CD1c-positive myeloid dendritic cell (primary cell): Measurements from ENCODE around the gene SUPT7L.
"Not testable (repeated sequence)": the region's sequence is repeated elsewhere in the genome, so short reads cannot be mapped to it uniquely, and the experiment has no call there.

Experiments
- DNase-seq: peaks from one replicate; pipeline ENCODE4 v3.0.0-alpha.2; 2016; ENCODE audit errors: extremely low spot score

SUPT7L gene

GRCh38 chr2:27638037-27638637, 25.3 kb downstream of the SUPT7L start:
- peak; percentile 23 for DNase-seq

- DNase-seq = no peak
These were observed 26.6 kb downstream of the SUPT7L start for GRCh38 chr2:27636766-27637165.

GRCh38 chr2:27634291-27634690, 29.1 kb downstream of the SUPT7L start:
- DNase-seq = no peak

- not testable (repeated sequence) for DNase-seq
These were observed 33.2 kb downstream of the SUPT7L start for GRCh38 chr2:27630257-27630656.

DNA sequence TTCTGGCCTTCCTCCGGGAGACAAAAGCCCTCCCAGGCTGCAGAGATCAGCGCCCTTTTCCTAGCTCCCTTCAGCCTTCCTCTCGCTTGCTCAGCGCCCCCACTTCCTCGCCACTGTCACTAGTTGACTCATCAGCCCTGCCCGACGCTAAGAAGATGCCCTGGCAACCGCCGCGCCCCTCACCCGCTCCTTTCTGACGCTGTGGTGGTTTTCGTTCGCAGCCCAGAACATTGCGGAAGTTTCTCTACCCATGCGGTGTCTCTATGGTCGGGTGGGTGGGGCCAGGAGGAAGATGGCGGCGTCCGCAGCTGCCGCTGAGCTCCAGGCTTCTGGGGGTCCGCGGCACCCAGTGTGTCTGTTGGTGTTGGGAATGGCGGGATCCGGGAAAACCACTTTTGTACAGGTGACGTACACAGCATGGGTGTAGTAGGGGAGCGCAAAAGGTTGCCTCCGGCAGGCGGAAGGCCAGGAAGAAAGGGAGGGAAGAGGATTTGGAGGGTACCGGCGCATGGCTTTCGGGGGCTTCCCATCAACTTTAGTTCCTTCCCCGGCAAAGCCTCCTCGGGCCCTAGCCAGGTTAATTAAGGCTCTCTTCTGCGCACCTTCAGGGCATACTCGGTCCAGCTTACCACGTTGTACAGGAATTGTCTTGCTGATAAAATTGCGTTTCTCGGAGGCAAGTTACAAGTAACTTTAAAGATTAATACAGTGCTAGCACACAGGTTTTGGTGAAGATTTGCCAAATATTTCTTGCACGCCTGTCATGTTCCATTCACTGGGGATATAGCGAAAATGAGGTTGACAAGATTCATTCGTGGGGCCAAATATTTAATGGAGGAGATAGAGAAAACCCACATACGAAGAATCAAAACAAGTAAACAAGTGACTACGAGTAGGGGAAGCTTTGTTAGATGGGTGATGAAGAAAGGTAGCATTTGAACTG, 34.4 kb downstream of the SUPT7L start, which contains the start of the genes CCDC121 and GPN1:
Gene CCDC121, minus strand, starts transcription at position 246 of the 943 bp plus-strand sequence. CDS start 1,213 bp downstream, outside the sequence.
Gene GPN1, plus strand, starts transcription at position 284 of the 943 bp plus-strand sequence. Its CDS starts 9 bp downstream, at position 293.
- DNase-seq = peak; percentile 97

DNA sequence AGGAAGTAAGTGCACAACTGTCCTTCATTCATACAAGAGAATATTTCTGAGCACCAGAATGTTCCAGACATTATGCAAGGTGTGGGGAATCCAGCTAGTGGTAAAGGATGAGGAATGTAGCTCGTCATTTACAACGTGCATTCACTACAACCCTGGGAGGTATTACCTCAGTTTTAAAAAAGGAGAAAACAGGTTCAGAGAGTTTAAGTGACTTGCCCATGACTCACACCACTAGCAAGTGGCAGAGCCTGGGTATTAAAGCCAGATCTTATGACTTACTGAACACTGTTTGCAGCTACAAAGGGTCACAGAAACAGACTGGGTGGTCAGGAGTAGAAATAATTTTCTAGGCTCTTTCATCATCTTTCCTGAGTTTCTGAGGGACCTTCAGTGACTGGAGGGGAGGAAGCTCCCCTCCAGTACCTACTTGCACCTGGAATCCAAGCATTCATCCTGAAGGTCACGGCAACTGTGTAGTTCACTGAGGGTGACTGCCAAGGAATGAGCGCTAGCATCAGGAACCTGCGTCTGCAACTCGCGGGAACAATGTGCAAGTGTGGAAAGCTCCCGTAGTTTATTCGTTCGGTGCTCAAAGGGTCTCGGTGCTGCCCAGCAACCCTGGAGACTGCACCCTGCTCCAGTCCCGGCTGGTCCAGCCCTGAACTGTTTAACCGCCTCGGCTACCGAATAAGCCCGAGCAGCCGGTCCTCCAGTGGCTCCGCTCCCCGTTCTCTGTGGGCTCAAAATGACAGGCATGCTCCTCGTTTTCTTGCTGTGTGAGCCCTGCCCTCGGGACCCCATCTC, 35.2 kb downstream of the SUPT7L start:
- peak; percentile 64 for DNase-seq

GRCh38 chr2:27626921-27627320, 36.5 kb downstream of the SUPT7L start:
- DNase-seq = peak; percentile 54

DNA sequence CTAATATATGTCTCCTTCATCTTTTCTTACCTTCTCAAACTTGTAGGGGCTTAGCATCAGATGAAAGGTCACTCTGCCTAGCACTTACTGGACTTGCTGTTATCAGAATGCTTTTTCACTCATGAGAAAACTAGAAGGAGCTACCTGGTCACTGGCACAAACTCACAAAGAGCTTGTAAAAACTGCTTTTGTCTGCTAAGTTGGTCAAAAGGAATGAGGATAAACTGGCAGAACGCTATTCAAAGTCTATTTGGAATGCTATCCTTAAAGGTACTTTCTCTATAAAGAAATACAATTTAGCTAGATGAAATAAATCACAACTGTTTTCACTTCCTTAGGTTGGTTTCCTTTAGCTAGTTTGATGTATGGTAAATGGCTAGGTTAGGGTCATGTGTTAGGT, 37.1 kb downstream of the SUPT7L start:
- DNase-seq = not testable (repeated sequence)

DNA sequence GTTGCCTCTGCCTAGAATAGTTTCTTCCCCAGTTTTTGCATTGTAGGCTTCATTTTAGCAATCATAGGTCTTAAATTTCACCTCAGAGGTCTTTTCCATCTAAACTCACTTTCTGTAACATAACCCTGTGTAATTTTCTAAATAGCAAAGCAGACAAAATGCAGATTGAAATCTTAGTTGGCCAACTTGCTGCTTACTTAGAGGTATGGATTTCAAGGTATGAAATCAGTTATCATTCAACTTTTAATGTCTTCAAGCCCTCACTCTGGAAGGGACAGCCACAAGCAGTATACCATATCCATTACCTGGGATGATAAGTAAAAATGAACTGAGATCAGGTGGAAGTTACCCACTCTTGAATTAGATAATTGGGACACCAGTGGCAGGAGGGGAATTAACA, 38.5 kb downstream of the SUPT7L start:
- DNase-seq = no peak

- DNase-seq = no peak
These were observed 40.5 kb downstream of the SUPT7L start for GRCh38 chr2:27622921-27623384.

DNA sequence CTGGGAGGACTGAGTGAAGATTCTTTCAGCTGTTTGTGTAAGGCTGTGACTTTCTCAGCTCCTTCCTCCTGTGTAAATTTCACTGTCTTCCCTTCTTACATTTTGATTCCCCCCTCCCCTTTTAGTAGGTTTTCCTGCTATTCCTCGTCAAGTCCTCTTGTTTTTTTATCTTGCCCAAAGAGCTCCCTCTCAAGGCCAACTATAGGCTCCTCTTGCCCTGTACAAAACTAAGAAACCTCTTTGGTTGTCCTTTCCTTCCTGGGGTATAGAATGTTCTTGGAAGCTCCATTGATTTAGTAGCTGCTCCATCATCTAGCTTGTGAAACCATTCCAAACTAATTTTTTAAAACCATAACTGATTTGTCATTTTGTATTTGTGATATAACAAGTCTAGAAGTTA, 41.9 kb downstream of the SUPT7L start:
- DNase-seq = no peak

GRCh38 chr2:27615316-27615715, 48.1 kb downstream of the SUPT7L start:
- DNase-seq = no peak

DNA sequence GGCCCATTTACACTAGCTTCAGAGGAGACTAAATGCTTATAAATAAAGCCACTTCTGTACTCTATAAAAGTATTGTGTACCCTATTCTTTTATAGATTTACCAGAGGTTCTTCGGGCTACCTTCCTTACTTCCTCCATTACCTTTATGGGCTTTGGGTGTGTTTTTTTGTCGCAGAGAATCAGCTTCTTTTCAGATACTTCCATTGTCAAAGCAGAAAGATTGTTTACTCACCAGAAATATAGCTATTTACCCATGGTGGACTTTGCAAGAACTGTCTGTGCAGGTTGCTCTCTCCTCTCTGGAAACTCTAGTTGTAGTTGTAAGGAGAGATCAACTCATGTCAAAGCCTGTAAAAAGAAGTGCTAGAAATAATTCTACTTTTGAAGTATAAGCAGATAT, 49.4 kb downstream of the SUPT7L start:
- DNase-seq = no peak

DNA sequence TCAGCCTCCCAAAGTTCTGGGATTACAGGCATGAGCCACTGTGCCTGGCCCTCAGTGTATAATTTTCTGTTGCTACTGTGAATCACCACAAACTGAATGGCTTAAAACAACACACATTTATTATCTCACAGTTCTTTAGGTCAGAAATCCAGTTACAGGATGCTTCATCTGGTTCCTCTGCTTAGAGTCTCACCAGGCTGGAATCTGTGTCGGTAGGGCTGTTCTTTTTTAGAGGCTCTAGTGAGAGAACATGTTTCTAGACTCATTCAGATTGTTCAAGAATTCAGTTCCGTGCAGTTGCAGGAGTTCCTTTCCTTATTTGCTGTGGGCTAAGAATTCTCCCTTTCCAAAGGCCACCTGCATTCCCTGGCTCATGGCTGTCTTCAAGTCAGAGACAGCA, 56.8 kb downstream of the SUPT7L start:
- DNase-seq = no peak
